Measurements from ENCODE around the gene A2M.

GRCh38 chr12:9036227-9036626 is 79.5 kb downstream of the A2M start:
- no peak for TF ChIP-seq POLR2A (IDR thresholded peaks at IDR 0.05)
- no peak for TF ChIP-seq CTCF (IDR thresholded peaks at IDR 0.05)
- TF ChIP-seq POLR2AphosphoS5 (IDR thresholded peaks at IDR 0.05) = no peak
- TF ChIP-seq EP300 (IDR thresholded peaks at IDR 0.05; ENCODE audit: low read depth) = no peak

Data from transverse colon (tissue), 4 donors.